GM23248 (cell line): ENCODE measurements around the gene WDR82. TPM values are rescaled to one million over a fixed set of nuclear protein-coding genes. Genes with fewer than 3 reads are reported as not detected.

Source experiments
- DNase-seq: peaks from one replicate; pipeline ENCODE4 v3.0.0-alpha.2; 2015
- H2AFZ ChIP-seq: fragments of 200-600 bp; sonication (generic); 2 replicates; pipeline ENCODE4 v1.6.1; 2016; ENCODE audit warnings: antibody characterized with exemption
- H3F3A ChIP-seq: fragments of 200-600 bp; sonication (generic); 2 replicates; pipeline ENCODE4 v1.6.1; 2016; ENCODE audit warnings: mild to moderate bottlenecking, antibody characterized with exemption, mixed run types; ENCODE audit not compliant: insufficient read depth
- H3K27ac ChIP-seq: fragments of 200-600 bp; sonication (generic); 2 replicates; pipeline ENCODE4 v1.5.1; 2016; ENCODE audit warnings: mild to moderate bottlenecking
- H3K27me3 ChIP-seq: fragments of 200-600 bp; sonication (generic); replicated peaks from 2 replicates; pipeline ENCODE4 v1.6.1; 2016; ENCODE audit warnings: mild to moderate bottlenecking; ENCODE audit not compliant: insufficient read depth
- H3K36me3 ChIP-seq: fragments of 200-600 bp; sonication (generic); 2 replicates; pipeline ENCODE4 v1.6.1; 2016; ENCODE audit warnings: low read depth, mild to moderate bottlenecking
- H3K4me1 ChIP-seq: fragments of 200-600 bp; sonication (generic); 2 replicates; pipeline ENCODE4 v1.6.1; 2016; ENCODE audit warnings: mild to moderate bottlenecking; ENCODE audit not compliant: insufficient read depth
- H3K4me2 ChIP-seq: fragments of 200-600 bp; sonication (generic); one replicate; pipeline ENCODE4 v1.6.1; 2016; ENCODE audit warnings: mild to moderate bottlenecking; ENCODE audit not compliant: unreplicated experiment
- H3K4me3 ChIP-seq: fragments of 200-600 bp; sonication (generic); 2 replicates; pipeline ENCODE4 v1.5.1; 2016; ENCODE audit warnings: mild to moderate bottlenecking
- H3K79me2 ChIP-seq: fragments of 200-600 bp; sonication (generic); 2 replicates; pipeline ENCODE4 v1.6.1; 2016; ENCODE audit warnings: mild to moderate bottlenecking; ENCODE audit not compliant: insufficient read depth
- H3K9ac ChIP-seq: fragments of 200-600 bp; sonication (generic); 2 replicates; pipeline ENCODE4 v1.6.1; 2016; ENCODE audit warnings: mild to moderate bottlenecking
- H3K9me2 ChIP-seq: fragments of 200-600 bp; sonication (generic); 2 replicates; pipeline ENCODE4 v1.6.1; 2016; ENCODE audit warnings: mixed run types, mild to moderate bottlenecking, moderate library complexity; ENCODE audit not compliant: insufficient read depth
- H3K9me3 ChIP-seq: fragments of 200-600 bp; sonication (generic); one replicate; pipeline ENCODE4 v1.6.1; 2017; ENCODE audit warnings: low read depth
- H4K20me1 ChIP-seq: fragments of 200-600 bp; sonication (generic); 2 replicates; pipeline ENCODE4 v1.6.0; 2016; ENCODE audit not compliant: insufficient read depth
- EZH2 ChIP-seq: fragments of 200-600 bp; sonication (generic); IDR thresholded peaks from 2 replicates; pipeline ENCODE4 v1.6.1; 2018; ENCODE audit warnings: antibody characterized with exemption, mild to moderate bottlenecking; ENCODE audit not compliant: insufficient read depth, poor library complexity, severe bottlenecking
- EZH2phosphoT487 ChIP-seq: fragments of 200-600 bp; sonication (generic); IDR thresholded peaks from 2 replicates; pipeline ENCODE4 v1.6.1; 2018; ENCODE audit warnings: antibody characterized with exemption, moderate library complexity, mild to moderate bottlenecking, low read depth; ENCODE audit not compliant: insufficient read depth
- WGBS, 2 experiments: methylation state at CpG; one replicate each; pipeline ENCODE4 v1.1.6; 2015 to 2017; ENCODE audit warnings: low lambda C conversion rate in 2 of 2, low coverage in 1 of 2; ENCODE audit errors: missing lambda C conversion rate in 2 of 2; 5-methylcytosine and 5-hydroxymethylcytosine counted together
- in situ Hi-C: fragments of 300-500 bp; cut with MboI; formaldehyde crosslinking; loops from 2 replicates; pipeline ENCODE4 v1.15.0; 2020
- polyA plus RNA-seq: library from polyadenylated mRNA; unstranded; fragments of >200 nt; fragmentation: Nextera tagmentation; extraction: Ambion mirVana; gene quantifications from 2 replicates; pipeline ENCODE4 v1.2.1, GENCODE V29; 2016
- total RNA-seq: library from RNA; depleted of rRNA; stranded (reverse); fragments of >200 nt; shearing (Covaris generic); gene quantifications from 2 replicates; pipeline ENCODE4 v1.2.3, GENCODE V29; 2014

WDR82 gene
- total and polyA plus RNA-seq, 2 experiments from 2014 or later = 16.1 to 56.1 TPM

DNA sequence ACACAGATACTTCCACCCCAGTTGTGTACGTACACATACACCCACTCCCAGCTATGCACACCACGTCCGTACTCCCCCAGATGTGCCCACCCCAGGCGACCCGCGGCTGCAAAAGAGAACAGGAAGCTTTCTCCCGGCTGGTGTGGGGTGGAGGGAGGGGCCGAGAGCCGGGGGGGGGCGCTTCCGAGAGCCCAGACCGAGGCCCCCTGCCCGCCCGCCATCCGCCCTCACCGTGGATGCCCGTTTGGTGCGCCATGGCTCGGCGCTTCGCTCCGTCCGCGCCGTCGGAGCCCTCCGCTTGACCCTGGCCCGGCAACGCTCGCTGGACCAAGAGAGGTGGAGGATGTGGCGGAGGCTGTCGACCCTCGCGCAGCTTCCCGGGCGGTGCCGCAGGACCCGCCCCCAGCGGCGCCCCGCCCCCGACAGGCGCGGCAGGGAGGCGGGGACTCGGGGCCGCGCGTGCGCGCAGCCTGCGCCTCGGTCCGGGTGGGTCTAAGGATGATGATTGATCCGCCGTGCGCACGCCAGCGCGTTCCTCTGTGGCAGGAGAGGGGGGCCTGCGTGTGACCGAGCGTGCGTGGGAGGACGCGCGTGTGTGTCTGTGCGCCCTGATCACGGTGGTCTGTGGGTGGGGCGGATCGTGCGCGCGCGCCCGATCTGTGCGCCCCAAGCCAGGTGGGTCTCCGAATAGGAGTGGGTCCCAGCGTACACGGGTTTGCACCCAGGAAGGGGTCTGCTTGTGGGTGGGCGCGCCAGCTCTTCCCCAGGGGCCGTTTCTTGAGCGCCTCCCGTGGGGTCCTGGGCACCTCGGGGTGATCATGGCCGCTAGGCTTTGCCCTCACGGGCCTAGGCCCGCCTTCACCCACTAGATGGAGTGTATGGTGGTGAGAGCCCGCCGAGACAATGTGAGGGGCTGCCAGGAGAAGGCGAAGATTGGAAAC, 39.4 kb downstream of the WDR82 start, which contains the start of gene TWF2:
TWF2 (minus strand) TSS at position 398 of the 941 bp plus-strand sequence; CDS start at position 256, 142 bp downstream.
- Histone ChIP-seq H3K27ac (peak within 1 kb of the TSS; percentile 100), H2AFZ (peak within 1 kb of the TSS; percentile 85), H3K79me2 (peaks cover 51% of the 10 kb centered on the region), H3K4me1 (peaks cover 35% of the 10 kb centered on the region), H4K20me1 (no peaks in the 10 kb centered on the region), H3K4me3 (peak within 1 kb of the TSS; percentile 80), H3F3A (peaks cover 39% of the 10 kb centered on the region), H3K27me3 (no peaks in the 10 kb centered on the region), H3K36me3 (no peaks in the 10 kb centered on the region), H3K4me2 (peak within 1 kb of the TSS; percentile 87), H3K9ac (peak within 1 kb of the TSS; percentile 93), H3K9me2 (no peaks in the 10 kb centered on the region), H3K9me3 (no peaks in the 10 kb centered on the region)
- peak; percentile 91 for DNase-seq
- no peak for TF ChIP-seq EZH2phosphoT487
- TF ChIP-seq EZH2 = no peak
- WGBS, 2 experiments = 1% methylated on average over 61 to 79 of the region's 92 CpGs
- in situ Hi-C loops = loop anchor here (10.0 kb wide), 1 partner anchor 106 kb away; no protein-coding TSS in a partner anchor

DNA sequence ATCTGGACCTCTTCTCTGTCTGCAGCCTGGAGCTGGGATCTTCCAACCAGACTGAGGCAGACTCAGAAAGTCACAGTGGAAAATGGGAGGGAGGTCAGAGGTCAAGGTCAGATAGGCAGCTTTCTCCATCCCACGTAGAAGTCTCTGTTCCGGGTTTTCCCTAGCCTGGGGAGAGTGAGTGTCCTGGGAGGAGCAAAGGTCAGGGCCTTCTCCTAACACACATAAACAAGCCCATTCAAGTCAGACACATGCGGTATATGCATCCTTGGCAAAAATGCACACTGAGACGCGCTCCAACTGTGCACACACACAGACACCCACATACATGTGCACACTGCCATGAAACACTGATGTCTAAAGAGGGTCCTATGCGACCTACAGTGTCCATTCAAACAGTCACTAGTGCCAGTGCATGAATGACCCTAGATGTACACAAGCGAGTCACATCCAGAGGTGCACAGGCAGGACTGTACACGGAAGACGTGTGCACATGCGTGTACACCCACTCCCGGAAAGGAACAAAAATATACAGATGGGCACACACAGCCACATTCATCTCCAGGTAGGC, 40.2 kb downstream of the WDR82 start:
- peaks cover 56% of the 10 kb centered on the region for H3K79me2 ChIP-seq
- TF ChIP-seq EZH2 = no peak
- TF ChIP-seq EZH2phosphoT487 = no peak
- DNase-seq = peak; percentile 54
- H3K4me3 ChIP-seq = peak overlapping the region; percentile 80
- no peaks in the 10 kb centered on the region for H3K9me3 ChIP-seq
- no peaks in the 10 kb centered on the region for H3K9me2 ChIP-seq
- H3K27ac ChIP-seq = peak overlapping the region; percentile 100
- in situ Hi-C loops = loop anchor here (10.0 kb wide), 1 partner anchor 107 kb away; no protein-coding TSS in a partner anchor
- no peaks in the 10 kb centered on the region for H3K36me3 ChIP-seq
- peak overlapping the region; percentile 93 for H3K9ac ChIP-seq
- H3F3A ChIP-seq = peaks cover 33% of the 10 kb centered on the region
- peak overlapping the region; percentile 87 for H3K4me2 ChIP-seq
- WGBS, 2 experiments = 4 to 5% methylated on average over 11 of the region's 11 CpGs
- H3K27me3 ChIP-seq = no peaks in the 10 kb centered on the region
- no peaks in the 10 kb centered on the region for H4K20me1 ChIP-seq
- H3K4me1 ChIP-seq = peaks cover 32% of the 10 kb centered on the region
- H2AFZ ChIP-seq = peak overlapping the region; percentile 85

DNA sequence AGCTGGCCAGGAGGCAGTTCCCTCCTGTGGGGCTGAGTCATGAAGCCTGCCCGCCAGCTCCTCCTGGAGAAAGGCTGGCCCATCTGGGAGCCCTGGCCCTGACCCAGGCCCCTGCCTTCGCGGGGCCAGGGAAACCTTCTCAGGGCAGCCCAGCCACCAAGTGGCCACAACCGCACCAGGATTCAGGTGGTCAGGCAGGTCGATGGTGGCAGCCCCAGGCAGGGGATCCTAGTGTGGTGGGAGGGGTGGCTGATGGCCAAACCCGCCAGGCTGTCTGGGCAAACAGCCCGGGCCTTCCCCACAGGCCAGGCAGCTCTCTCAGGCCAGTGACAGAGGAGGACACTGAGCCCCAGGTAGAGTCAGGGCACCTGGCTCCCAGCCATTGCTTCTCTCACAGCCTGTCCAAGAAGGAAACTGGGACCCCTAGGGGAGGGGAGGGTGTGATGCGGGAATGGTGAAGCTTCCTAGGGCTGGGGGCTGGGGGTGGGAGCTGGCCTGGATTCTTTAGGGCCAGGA, 40.7 kb downstream of the WDR82 start:
- Histone ChIP-seq H3K27ac (peak overlapping the region; percentile 100), H3K4me1 (peaks cover 32% of the 10 kb centered on the region), H3F3A (peaks cover 33% of the 10 kb centered on the region), H3K36me3 (no peaks in the 10 kb centered on the region), H3K79me2 (peaks cover 62% of the 10 kb centered on the region), H2AFZ (no peak overlapping the region), H4K20me1 (no peaks in the 10 kb centered on the region), H3K9me3 (no peaks in the 10 kb centered on the region), H3K4me2 (peak overlapping the region; percentile 87), H3K27me3 (no peaks in the 10 kb centered on the region), H3K4me3 (peak overlapping the region; percentile 80), H3K9me2 (no peaks in the 10 kb centered on the region), H3K9ac (peak overlapping the region; percentile 93)
- 1 to 3% methylated on average over 8 of the region's 8 CpGs for WGBS, 2 experiments
- TF ChIP-seq EZH2 (no peak), EZH2phosphoT487 (no peak)
- peak; percentile 98 for DNase-seq
- in situ Hi-C loops = loop anchor here (10.0 kb wide), 1 partner anchor 107 kb away; no protein-coding TSS in a partner anchor

DNA sequence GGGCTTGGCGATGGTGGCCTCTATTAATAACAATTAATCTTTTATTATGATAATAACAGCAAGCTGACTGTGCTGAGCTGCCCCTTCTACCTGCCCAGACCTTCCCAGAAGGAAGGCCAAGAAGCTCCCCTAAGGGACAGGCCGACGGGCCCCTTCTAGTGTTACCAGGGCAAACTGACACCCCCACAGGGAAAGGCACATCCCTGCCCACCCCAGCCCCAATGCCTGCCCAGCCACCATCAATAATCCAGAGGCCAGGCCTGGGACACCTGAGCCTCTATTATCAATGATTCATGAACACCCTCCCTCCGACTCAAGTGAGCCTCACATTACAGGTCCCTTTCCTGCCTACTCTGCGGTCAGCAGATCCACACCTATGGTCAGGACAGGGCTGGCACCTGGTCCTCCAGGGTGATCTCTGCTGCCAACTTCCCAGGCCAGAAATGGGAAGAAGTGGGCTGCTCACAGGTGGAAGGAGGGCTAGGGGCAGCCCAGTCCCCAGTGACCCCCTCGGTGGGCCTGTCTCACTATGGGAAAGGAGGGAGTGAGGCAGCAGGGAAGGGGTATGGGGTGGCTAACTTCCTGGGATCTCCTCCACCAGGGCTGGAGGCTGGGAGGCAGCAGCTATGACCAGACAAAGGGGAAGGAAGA, 41.3 kb downstream of the WDR82 start:
- no peak overlapping the region for H2AFZ ChIP-seq
- no peaks in the 10 kb centered on the region for H3K9me2 ChIP-seq
- peak overlapping the region; percentile 80 for H3K4me2 ChIP-seq
- H3K9ac ChIP-seq = peak overlapping the region; percentile 71
- no peaks in the 10 kb centered on the region for H3K9me3 ChIP-seq
- H3K4me1 ChIP-seq = peaks cover 32% of the 10 kb centered on the region
- DNase-seq = no peak
- 45 to 46% methylated on average over 6 of the region's 6 CpGs for WGBS, 2 experiments
- H3F3A ChIP-seq = peaks cover 33% of the 10 kb centered on the region
- in situ Hi-C loops = loop anchor here (10.0 kb wide), 1 partner anchor 108 kb away; no protein-coding TSS in a partner anchor
- peak overlapping the region; percentile 100 for H3K27ac ChIP-seq
- peaks cover 68% of the 10 kb centered on the region for H3K79me2 ChIP-seq
- H3K36me3 ChIP-seq = no peaks in the 10 kb centered on the region
- peak overlapping the region; percentile 80 for H3K4me3 ChIP-seq
- no peaks in the 10 kb centered on the region for H4K20me1 ChIP-seq
- no peaks in the 10 kb centered on the region for H3K27me3 ChIP-seq
- no peak for TF ChIP-seq EZH2phosphoT487
- no peak for TF ChIP-seq EZH2
